Mesothelial cell of epicardium (in vitro differentiated cells): ENCODE data around the gene CTDSP2. TPM values are rescaled to one million over a fixed set of nuclear protein-coding genes. Genes with fewer than 3 reads are reported as not detected.
A peak's percentile ranks its signal among the peaks of the same experiment; 100 is the strongest.

Experiments used
- DNase-seq, 2 experiments: peaks; one replicate each; pipeline ENCODE4 v3.0.0; 2021; ENCODE audit warnings: low spot score in 2 of 2; ENCODE audit not compliant: unreplicated experiment in 2 of 2
- H3K27ac Mint-ChIP-seq: 2 replicates; pipeline ENCODE4 v1.8.0; 2021; ENCODE audit warnings: mixed read lengths
- H3K27me3 Mint-ChIP-seq: 2 replicates; pipeline ENCODE4 v1.8.0; 2021; ENCODE audit warnings: low read depth, mixed read lengths
- H3K36me3 Mint-ChIP-seq: 2 replicates; pipeline ENCODE4 v1.8.0; 2021; ENCODE audit warnings: mixed read lengths
- H3K4me1 Mint-ChIP-seq: 2 replicates; pipeline ENCODE4 v1.8.0; 2021; ENCODE audit warnings: mixed read lengths
- H3K4me3 Mint-ChIP-seq: 2 replicates; pipeline ENCODE4 v1.8.0; 2021; ENCODE audit warnings: mild to moderate bottlenecking, moderate library complexity, mixed read lengths
- H3K9me3 Mint-ChIP-seq: 2 replicates; pipeline ENCODE4 v1.8.0; 2021; ENCODE audit warnings: mixed read lengths
- CTCF ChIP-seq: fragments of 200-600 bp; sonication (generic); IDR thresholded peaks from one replicate; pipeline ENCODE4 v1.5.0; 2021; ENCODE audit warnings: antibody characterized with exemption; ENCODE audit not compliant: unreplicated experiment
- total RNA-seq: library from RNA; stranded (reverse); gene quantifications from 3 replicates; pipeline ENCODE4 v1.2.1, GENCODE V29; 2021

Gene CTDSP2
- total RNA-seq, 1 donor from 2014 or later, result 210 TPM

GRCh38 chr12:57837864-57838562, 8.5 kb downstream of the CTDSP2 start:
- TF ChIP-seq CTCF, result no peak
- no peaks in the 10 kb centered on the region for H3K36me3 Mint-ChIP-seq
- H3K4me1 Mint-ChIP-seq, result peaks cover 86% of the 10 kb centered on the region
- H3K9me3 Mint-ChIP-seq, result no peaks in the 10 kb centered on the region
- no peaks in the 10 kb centered on the region for H3K27me3 Mint-ChIP-seq
- DNase-seq, result no peak
- peak overlapping the region; percentile 22 for H3K4me3 Mint-ChIP-seq
- H3K27ac Mint-ChIP-seq, result peak overlapping the region; percentile 92

GRCh38 chr12:57836442-57837375, 9.8 kb downstream of the CTDSP2 start:
- Mint-ChIP-seq H3K36me3 (no peaks in the 10 kb centered on the region), H3K4me1 (peaks cover 81% of the 10 kb centered on the region), H3K27ac (peak overlapping the region; percentile 98), H3K27me3 (no peaks in the 10 kb centered on the region), H3K9me3 (no peaks in the 10 kb centered on the region), H3K4me3 (peak overlapping the region; percentile 71)
- no peak for TF ChIP-seq CTCF
- peak; percentile 58 to 70 for DNase-seq

GRCh38 chr12:57835366-57836288, 10.9 kb downstream of the CTDSP2 start:
- TF ChIP-seq CTCF, result no peak

GRCh38 chr12:57834086-57834876, 12.2 kb downstream of the CTDSP2 start:
- no peak for TF ChIP-seq CTCF
- Mint-ChIP-seq H3K27ac (peak overlapping the region; percentile 83), H3K4me3 (no peak overlapping the region), H3K27me3 (no peaks in the 10 kb centered on the region), H3K36me3 (no peaks in the 10 kb centered on the region), H3K9me3 (no peaks in the 10 kb centered on the region), H3K4me1 (peaks cover 70% of the 10 kb centered on the region)
- DNase-seq, result no peak

More at GRCh38 chr12:57835366-57836288, 10.9 kb downstream of the CTDSP2 start:
- Mint-ChIP-seq H3K9me3 (no peaks in the 10 kb centered on the region), H3K36me3 (no peaks in the 10 kb centered on the region), H3K27ac (peak overlapping the region; percentile 98), H3K27me3 (no peaks in the 10 kb centered on the region), H3K4me1 (peaks cover 74% of the 10 kb centered on the region), H3K4me3 (peak overlapping the region; percentile 10)
- DNase-seq, result no peak

- H3K27ac Mint-ChIP-seq, result peak overlapping the region; percentile 82
- no peaks in the 10 kb centered on the region for H3K9me3 Mint-ChIP-seq
- H3K36me3 Mint-ChIP-seq, result no peaks in the 10 kb centered on the region
- H3K27me3 Mint-ChIP-seq, result no peaks in the 10 kb centered on the region
- peaks cover 64% of the 10 kb centered on the region for H3K4me1 Mint-ChIP-seq
- TF ChIP-seq CTCF, result no peak
- no peak for DNase-seq
- H3K4me3 Mint-ChIP-seq, result no peak overlapping the region
These were observed 12.9 kb downstream of the CTDSP2 start for GRCh38 chr12:57833672-57834071.
